ENCODE results near the gene PSMA7. TPM values are rescaled to one million over a fixed set of nuclear protein-coding genes. Genes with fewer than 3 reads are reported as not detected.

The PSMA7 gene
- total RNA-seq, 4 donors from 2014 or later, result 154 to 241 (median 234) TPM

DNA sequence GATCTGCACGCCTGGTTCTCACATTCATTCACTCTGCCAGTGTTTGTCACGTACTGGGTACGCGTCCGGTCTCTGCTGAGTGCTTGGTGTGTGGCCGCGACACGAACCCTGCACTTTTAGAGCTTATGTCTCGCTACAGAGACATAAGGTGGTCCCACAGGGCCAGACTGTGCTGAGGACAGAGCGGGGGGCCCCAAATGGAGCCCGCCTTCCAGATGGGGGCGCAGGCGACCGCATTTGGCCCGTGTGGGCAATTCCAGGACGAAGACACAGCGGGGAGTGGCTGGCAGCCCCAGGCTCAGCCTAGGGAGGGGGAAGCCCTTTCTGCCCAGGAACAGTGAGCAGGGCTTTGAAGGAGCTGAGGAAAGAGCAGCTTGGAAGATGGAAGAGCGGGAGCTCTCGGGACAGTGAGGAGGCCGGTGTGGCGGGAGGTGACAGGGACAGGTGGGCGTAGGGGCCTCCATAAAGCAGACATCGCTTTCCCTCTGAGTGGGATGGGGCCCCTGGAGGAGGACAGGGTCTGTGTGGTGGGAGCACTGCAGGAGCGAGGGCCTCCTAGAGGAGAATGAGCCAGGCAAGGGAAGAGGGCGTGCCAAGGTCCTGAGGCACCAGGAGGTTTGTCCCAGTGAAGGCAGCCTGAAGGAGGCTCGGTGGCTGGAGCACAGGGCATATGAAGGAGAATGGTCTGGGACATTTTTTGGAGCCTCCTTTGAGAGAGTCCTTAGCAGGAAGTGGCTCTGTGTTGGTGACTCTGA is 31.9 kb upstream of the PSMA7 start:
- WGBS, 2 donors (ENCODE audit: low coverage in 1 of 2), result 97 to 100% methylated on average over 1 to 26 of the region's 26 CpGs
- Histone ChIP-seq H3K27ac (no peak overlapping the region), H3K9me3 (no peaks in the 10 kb centered on the region), H3K4me3 (no peak overlapping the region), H3K27me3 (no peaks in the 10 kb centered on the region), H3K4me1 (no peaks in the 10 kb centered on the region), H3K36me3 (peaks cover 0 to 4% (median 0%) of the 10 kb centered on the region in 4 donors)
- in situ Hi-C loops (cut with MboI; ENCODE audit: low pct_ligation_motif_present in 1 of 4, low pct_unique_long_range_greater_than_20kb in 1 of 4, low sequenced_read_pairs in 3 of 4), result no loop called here
- intact Hi-C loops (cut with DNase I; ENCODE audit: low total_unique reads), result no loop called here
- no peak for DNase-seq
- TF ChIP-seq POLR2AphosphoS5 (IDR thresholded peaks at IDR 0.05), result no peak
- no peak for TF ChIP-seq EP300 (IDR thresholded peaks at IDR 0.05; ENCODE audit: low read depth)
- TF ChIP-seq, protein P1, sequence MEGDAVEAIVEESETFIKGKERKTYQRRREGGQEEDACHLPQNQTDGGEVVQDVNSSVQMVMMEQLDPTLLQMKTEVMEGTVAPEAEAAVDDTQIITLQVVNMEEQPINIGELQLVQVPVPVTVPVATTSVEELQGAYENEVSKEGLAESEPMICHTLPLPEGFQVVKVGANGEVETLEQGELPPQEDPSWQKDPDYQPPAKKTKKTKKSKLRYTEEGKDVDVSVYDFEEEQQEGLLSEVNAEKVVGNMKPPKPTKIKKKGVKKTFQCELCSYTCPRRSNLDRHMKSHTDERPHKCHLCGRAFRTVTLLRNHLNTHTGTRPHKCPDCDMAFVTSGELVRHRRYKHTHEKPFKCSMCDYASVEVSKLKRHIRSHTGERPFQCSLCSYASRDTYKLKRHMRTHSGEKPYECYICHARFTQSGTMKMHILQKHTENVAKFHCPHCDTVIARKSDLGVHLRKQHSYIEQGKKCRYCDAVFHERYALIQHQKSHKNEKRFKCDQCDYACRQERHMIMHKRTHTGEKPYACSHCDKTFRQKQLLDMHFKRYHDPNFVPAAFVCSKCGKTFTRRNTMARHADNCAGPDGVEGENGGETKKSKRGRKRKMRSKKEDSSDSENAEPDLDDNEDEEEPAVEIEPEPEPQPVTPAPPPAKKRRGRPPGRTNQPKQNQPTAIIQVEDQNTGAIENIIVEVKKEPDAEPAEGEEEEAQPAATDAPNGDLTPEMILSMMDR (IDR thresholded peaks at IDR 0.05), result no peak
- TF ChIP-seq POLR2A (IDR thresholded peaks at IDR 0.05), result no peak

DNA sequence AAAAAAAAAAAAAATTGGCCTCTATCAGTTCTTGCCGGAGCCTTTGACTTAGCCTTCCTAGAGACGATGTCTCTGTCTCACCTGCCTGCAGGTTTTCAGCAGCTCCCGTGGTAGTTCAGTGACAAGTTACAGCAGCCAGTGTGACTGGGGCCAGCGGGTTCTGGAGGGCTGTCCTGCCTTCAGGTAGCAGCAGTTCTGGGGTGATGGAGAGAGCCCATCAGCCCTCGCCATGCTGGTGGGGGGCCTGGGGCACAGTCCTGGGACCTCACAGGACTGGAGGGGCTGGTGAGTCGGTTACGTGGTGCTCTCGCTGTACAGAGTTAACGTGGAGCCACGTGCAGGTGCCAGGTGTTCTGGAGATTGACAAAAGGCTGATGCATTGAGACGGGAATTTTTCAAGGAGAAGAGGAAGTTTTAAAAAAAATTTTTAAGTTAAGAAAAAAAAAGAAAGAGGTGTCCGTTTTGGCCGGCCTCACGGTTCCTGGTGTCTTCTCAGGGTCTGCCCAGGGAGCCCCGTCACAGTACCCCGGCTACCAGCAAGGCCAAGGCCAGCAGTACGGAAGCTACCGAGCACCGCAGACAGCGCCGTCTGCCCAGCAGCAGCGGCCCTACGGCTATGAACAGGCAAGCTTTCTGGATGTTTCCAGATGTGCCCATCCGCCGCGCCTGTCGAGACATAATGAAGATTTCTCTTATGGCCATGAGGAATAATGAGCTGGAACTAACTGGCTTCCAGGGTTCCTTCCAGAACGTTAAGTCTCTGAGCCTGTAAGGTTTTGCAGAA is 31.0 kb upstream of the PSMA7 start:
- H3K36me3 ChIP-seq, result peaks cover 0 to 4% (median 0%) of the 10 kb centered on the region in 4 donors
- intact Hi-C loops (cut with DNase I; ENCODE audit: low total_unique reads) (no loop called here), in situ Hi-C loops (cut with MboI; ENCODE audit: low pct_ligation_motif_present in 1 of 4, low pct_unique_long_range_greater_than_20kb in 1 of 4, low sequenced_read_pairs in 3 of 4) (no loop called here)
- H3K27ac ChIP-seq, result no peak overlapping the region
- WGBS, 2 donors (ENCODE audit: low coverage in 1 of 2), result 94 to 100% methylated on average over 6 to 28 of the region's 28 CpGs
- no peak for DNase-seq
- H3K9me3 ChIP-seq, result no peaks in the 10 kb centered on the region
- H3K4me1 ChIP-seq, result no peaks in the 10 kb centered on the region
- H3K27me3 ChIP-seq, result no peaks in the 10 kb centered on the region
- TF ChIP-seq, protein P1 (IDR thresholded peaks at IDR 0.05), result no peak
- no peak for TF ChIP-seq EP300 (IDR thresholded peaks at IDR 0.05; ENCODE audit: low read depth)
- TF ChIP-seq POLR2AphosphoS5 (IDR thresholded peaks at IDR 0.05), result no peak
- TF ChIP-seq POLR2A (IDR thresholded peaks at IDR 0.05), result no peak
- H3K4me3 ChIP-seq, result no peak overlapping the region

DNA sequence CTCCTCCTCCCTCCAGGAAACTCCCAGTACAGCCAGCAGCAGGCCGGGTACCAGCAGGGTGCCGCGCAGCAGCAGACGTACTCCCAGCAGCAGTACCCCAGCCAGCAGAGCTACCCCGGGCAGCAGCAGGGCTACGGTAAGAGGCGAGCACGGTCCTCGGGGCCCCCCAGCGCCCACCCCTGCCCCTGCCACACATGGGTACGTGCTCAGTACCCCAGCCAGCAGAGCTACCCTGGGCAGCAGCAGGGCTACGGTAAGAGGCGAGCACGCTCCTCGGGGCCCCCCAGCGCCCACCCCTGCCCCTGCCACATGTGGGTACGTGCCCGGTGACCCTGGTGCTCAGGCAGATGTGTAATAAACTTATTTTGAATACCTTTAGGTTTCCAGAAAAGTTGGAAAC is 29.5 kb upstream of the PSMA7 start:
- whole genome bisulfite sequencing, 2 donors (ENCODE audit: low coverage in 1 of 2), result 97% methylated on average over 18 of the region's 18 CpGs; no CpG with 5 or more reads in 1 of the 2 donors
- intact Hi-C loops (cut with DNase I; ENCODE audit: low total_unique reads), result no loop called here
- in situ Hi-C loops (cut with MboI; ENCODE audit: low pct_ligation_motif_present in 1 of 4, low pct_unique_long_range_greater_than_20kb in 1 of 4, low sequenced_read_pairs in 3 of 4), result no loop called here
- Histone ChIP-seq H3K36me3 (peaks cover 0 to 7% (median 0%) of the 10 kb centered on the region in 4 donors), H3K9me3 (no peaks in the 10 kb centered on the region), H3K27ac (no peak overlapping the region), H3K27me3 (no peaks in the 10 kb centered on the region), H3K4me1 (no peaks in the 10 kb centered on the region), H3K4me3 (no peak overlapping the region)
- no peak for DNase-seq
- TF ChIP-seq EP300 (IDR thresholded peaks at IDR 0.05; ENCODE audit: low read depth) (no peak), POLR2AphosphoS5 (IDR thresholded peaks at IDR 0.05) (no peak), POLR2A (IDR thresholded peaks at IDR 0.05) (no peak)
- TF ChIP-seq, protein P1 (IDR thresholded peaks at IDR 0.05), result no peak

DNA sequence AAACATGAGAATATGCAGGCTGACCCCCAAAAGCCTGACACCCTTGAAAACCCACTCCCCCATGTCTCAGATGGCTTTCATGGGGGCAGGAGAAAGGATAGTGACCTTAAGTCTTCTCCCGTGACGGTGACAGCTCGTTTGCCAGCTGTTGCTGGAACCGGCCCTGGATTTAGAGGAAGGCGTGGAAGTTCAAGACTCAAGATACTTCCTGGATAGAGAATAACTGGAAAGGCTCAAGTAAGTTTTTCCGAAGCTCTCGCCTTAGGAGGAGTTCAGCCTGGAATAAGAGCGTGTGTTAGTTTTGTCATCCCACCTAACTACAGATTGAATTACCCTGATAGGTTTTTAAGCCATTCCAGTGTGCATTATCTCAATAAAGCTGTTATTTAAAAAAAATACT is 28.1 kb upstream of the PSMA7 start:
- peaks cover 0 to 9% (median 0%) of the 10 kb centered on the region in 4 donors for H3K36me3 ChIP-seq
- H3K27me3 ChIP-seq, result no peaks in the 10 kb centered on the region
- no peak overlapping the region for H3K4me3 ChIP-seq
- H3K4me1 ChIP-seq, result no peaks in the 10 kb centered on the region
- no peaks in the 10 kb centered on the region for H3K9me3 ChIP-seq
- no peak for DNase-seq
- WGBS, 2 donors (ENCODE audit: low coverage in 1 of 2), result 91 to 100% methylated on average over 2 to 8 of the region's 8 CpGs
- in situ Hi-C loops (cut with MboI; ENCODE audit: low pct_ligation_motif_present in 1 of 4, low pct_unique_long_range_greater_than_20kb in 1 of 4, low sequenced_read_pairs in 3 of 4), result no loop called here
- intact Hi-C loops (cut with DNase I; ENCODE audit: low total_unique reads), result no loop called here
- no peak overlapping the region for H3K27ac ChIP-seq
- TF ChIP-seq EP300 (IDR thresholded peaks at IDR 0.05; ENCODE audit: low read depth) (no peak), POLR2AphosphoS5 (IDR thresholded peaks at IDR 0.05) (no peak), POLR2A (IDR thresholded peaks at IDR 0.05) (no peak)
- TF ChIP-seq, protein P1 (IDR thresholded peaks at IDR 0.05), result no peak

All from transverse colon (tissue), 4 donors.